SK-N-SH (cell line): ENCODE results near the gene PDPK1. TPM values are rescaled to one million over a fixed set of nuclear protein-coding genes. Genes with fewer than 3 reads are reported as not detected.

ENCODE experiments used
- CTCF ChIA-PET: fragments of 300-600, 350-600 bp; formaldehyde crosslinking; extraction: SDS; loops from one replicate; lab custom pipeline; 2021; lab: Yijun Ruan, JAX
- POLR2A ChIA-PET: fragments of 350-600 bp; sonication (Branson Sonifier 250); formaldehyde crosslinking; extraction: SDS; loops from one replicate; lab custom pipeline; 2020; ENCODE audit warnings: antibody characterized with exemption, inconsistent platforms; lab: Yijun Ruan, JAX
- DNase-seq: peaks from one replicate; pipeline ENCODE4 v3.0.0; 2012
- H2AFZ ChIP-seq: fragments of 200-600 bp; sonication (generic); 2 replicates; pipeline ENCODE4 v1.8.1; 2016; ENCODE audit warnings: antibody characterized with exemption, mild to moderate bottlenecking, low read depth
- H3F3A ChIP-seq: fragments of 200-600 bp; sonication (generic); replicated peaks from 2 replicates; pipeline ENCODE3; 2016; ENCODE audit warnings: antibody characterized with exemption, mild to moderate bottlenecking; ENCODE audit not compliant: insufficient read depth
- H3K27ac ChIP-seq, 2 experiments: fragments of 200-500 bp in 1 of 2; fragments of 200-600 bp in 1 of 2; sonication (Bioruptor generic) in 1 of 2; sonication (generic), shearing (Covaris generic) in 1 of 2; 2 replicates each; pipeline versions ENCODE4 v1.5.1 to v1.6.1; 2014 to 2016; ENCODE audit warnings: low read depth in 2 of 2, inconsistent platforms in 1 of 2, low read length in 1 of 2, mild to moderate bottlenecking in 1 of 2, mixed read lengths in 1 of 2
- H3K27me3 ChIP-seq: fragments of 200-600 bp; sonication (generic), shearing (Covaris generic); 2 replicates; pipeline ENCODE4 v1.6.1; 2016; ENCODE audit warnings: mixed run types; ENCODE audit not compliant: insufficient read depth
- H3K36me3 ChIP-seq, 2 experiments: fragments of 200-500 bp in 1 of 2; fragments of 200-600 bp in 1 of 2; sonication (Bioruptor generic) in 1 of 2; sonication (generic) in 1 of 2; replicated peaks in 1 of 2; 2 replicates each; pipeline versions ENCODE3 to v1.5.1; 2014 to 2016; ENCODE audit warnings: low read length in 1 of 2, mild to moderate bottlenecking in 1 of 2; ENCODE audit not compliant: insufficient read depth in 2 of 2, control insufficient read depth in 1 of 2
- H3K4me1 ChIP-seq, 2 experiments: fragments of 200-500 bp in 1 of 2; fragments of 200-600 bp in 1 of 2; sonication (Bioruptor generic) in 1 of 2; sonication (generic), shearing (Covaris generic) in 1 of 2; 2 replicates each; pipeline versions ENCODE4 v1.5.1 to v1.6.1; 2014 to 2016; ENCODE audit warnings: low read depth in 1 of 2, low read length in 1 of 2, mixed run types in 1 of 2; ENCODE audit not compliant: insufficient read depth in 2 of 2, control insufficient read depth in 1 of 2
- H3K4me2 ChIP-seq: fragments of 200-600 bp; sonication (generic), shearing (Covaris generic); 2 replicates; pipeline ENCODE4 v1.6.1; 2017; ENCODE audit warnings: mixed run types
- H3K4me3 ChIP-seq, 2 experiments: fragments of 200-500 bp in 1 of 2; fragments of 200-600 bp in 1 of 2; sonication (Bioruptor generic) in 1 of 2; sonication (generic), shearing (Covaris generic) in 1 of 2; 2 replicates each; pipeline versions ENCODE4 v1.5.1 to v1.8.1; 2014 to 2016; ENCODE audit warnings: low read depth in 2 of 2, inconsistent platforms in 1 of 2, low read length in 1 of 2, mild to moderate bottlenecking in 1 of 2, mixed read lengths in 1 of 2, moderate library complexity in 1 of 2
- H3K79me2 ChIP-seq: fragments of 200-600 bp; sonication (generic); 2 replicates; pipeline ENCODE4 v1.8.1; 2017; ENCODE audit warnings: mild to moderate bottlenecking; ENCODE audit not compliant: insufficient read depth
- H3K9ac ChIP-seq: fragments of 200-600 bp; sonication (generic); 2 replicates; pipeline ENCODE4 v1.6.1; 2017; ENCODE audit warnings: mixed run types
- H3K9me2 ChIP-seq: fragments of 200-600 bp; sonication (generic); 2 replicates; pipeline ENCODE4 v1.6.1; 2017; ENCODE audit warnings: mixed run types
- H3K9me3 ChIP-seq: fragments of 200-600 bp; sonication (generic); 2 replicates; pipeline ENCODE4 v1.6.1; 2017; ENCODE audit warnings: mixed run types, mild to moderate bottlenecking, moderate library complexity
- H4K20me1 ChIP-seq: fragments of 200-600 bp; sonication (generic); 2 replicates; pipeline ENCODE4 v1.6.1; 2017; ENCODE audit warnings: mild to moderate bottlenecking, mixed run types; ENCODE audit not compliant: insufficient read depth
- CHD2 ChIP-seq: fragments of 150-350 bp; IDR thresholded peaks from 2 replicates; pipeline ENCODE4 v1.6.1; 2018; ENCODE audit warnings: low read length; ENCODE audit not compliant: partially characterized antibody
- EP300 ChIP-seq, 2 experiments: IDR thresholded peaks; 2 replicates each; pipeline versions ENCODE4 v1.4.0 to v1.6.1; 2012; ENCODE audit warnings: borderline replicate concordance in 1 of 2, low read depth in 1 of 2, low read length in 1 of 2
- EZH2phosphoT487 ChIP-seq: fragments of 200-600 bp; sonication (generic); IDR thresholded peaks from 2 replicates; pipeline ENCODE4 v1.6.1; 2017; ENCODE audit warnings: low read depth, mixed run types, mild to moderate bottlenecking, antibody characterized with exemption, moderate library complexity, borderline replicate concordance
- FOXM1 ChIP-seq: IDR thresholded peaks from 2 replicates; pipeline ENCODE4 v1.4.0; 2012; ENCODE audit warnings: low read depth, mild to moderate bottlenecking
- GABPA ChIP-seq: IDR thresholded peaks from 2 replicates; pipeline ENCODE4 v1.4.0; 2012; ENCODE audit warnings: low read depth, mild to moderate bottlenecking
- IRF3 ChIP-seq: fragments of 150-350 bp; IDR thresholded peaks from 2 replicates; pipeline ENCODE4 v1.6.1; 2016; ENCODE audit warnings: mild to moderate bottlenecking, low read depth, low read length
- JUND ChIP-seq: IDR thresholded peaks from 2 replicates; pipeline ENCODE4 v1.4.0; 2012
- MAX ChIP-seq: IDR thresholded peaks from 2 replicates; pipeline ENCODE4 v1.4.0; 2012; ENCODE audit warnings: low read depth
- MEF2A ChIP-seq: IDR thresholded peaks from 2 replicates; pipeline ENCODE4 v1.4.0; 2012; ENCODE audit warnings: low read depth, borderline replicate concordance
- NFIC ChIP-seq: IDR thresholded peaks from 2 replicates; pipeline ENCODE4 v1.4.0; 2012; ENCODE audit warnings: borderline replicate concordance
- PBX3 ChIP-seq: IDR thresholded peaks from 2 replicates; pipeline ENCODE4; 2012
- TEAD4 ChIP-seq: IDR thresholded peaks from 2 replicates; pipeline ENCODE4 v1.4.0; 2012; ENCODE audit warnings: mild to moderate bottlenecking, borderline replicate concordance; ENCODE audit not compliant: insufficient read depth
- YY1 ChIP-seq: IDR thresholded peaks from 2 replicates; pipeline ENCODE4 v1.4.0; 2012; ENCODE audit warnings: low read depth, mild to moderate bottlenecking
- ZBTB33 ChIP-seq: IDR thresholded peaks from 2 replicates; pipeline ENCODE4 v1.4.0; 2012; ENCODE audit warnings: low read depth, borderline replicate concordance
- WGBS: methylation state at CpG from one replicate; pipeline ENCODE4 v1.1.6; 2017; ENCODE audit warnings: low lambda C conversion rate; 5-methylcytosine and 5-hydroxymethylcytosine counted together
- polyA plus RNA-seq, 3 experiments: library from polyadenylated mRNA; depleted of rRNA; stranded (reverse); fragments of >200 nt; gene quantifications; 2 replicates each; pipeline ENCODE4 v1.2.3, GENCODE V29; 2012

The PDPK1 gene
- polyA plus RNA-seq, 1 of the 3 experiments (the other 2 are of a cell fraction): 22.0 TPM

DNA sequence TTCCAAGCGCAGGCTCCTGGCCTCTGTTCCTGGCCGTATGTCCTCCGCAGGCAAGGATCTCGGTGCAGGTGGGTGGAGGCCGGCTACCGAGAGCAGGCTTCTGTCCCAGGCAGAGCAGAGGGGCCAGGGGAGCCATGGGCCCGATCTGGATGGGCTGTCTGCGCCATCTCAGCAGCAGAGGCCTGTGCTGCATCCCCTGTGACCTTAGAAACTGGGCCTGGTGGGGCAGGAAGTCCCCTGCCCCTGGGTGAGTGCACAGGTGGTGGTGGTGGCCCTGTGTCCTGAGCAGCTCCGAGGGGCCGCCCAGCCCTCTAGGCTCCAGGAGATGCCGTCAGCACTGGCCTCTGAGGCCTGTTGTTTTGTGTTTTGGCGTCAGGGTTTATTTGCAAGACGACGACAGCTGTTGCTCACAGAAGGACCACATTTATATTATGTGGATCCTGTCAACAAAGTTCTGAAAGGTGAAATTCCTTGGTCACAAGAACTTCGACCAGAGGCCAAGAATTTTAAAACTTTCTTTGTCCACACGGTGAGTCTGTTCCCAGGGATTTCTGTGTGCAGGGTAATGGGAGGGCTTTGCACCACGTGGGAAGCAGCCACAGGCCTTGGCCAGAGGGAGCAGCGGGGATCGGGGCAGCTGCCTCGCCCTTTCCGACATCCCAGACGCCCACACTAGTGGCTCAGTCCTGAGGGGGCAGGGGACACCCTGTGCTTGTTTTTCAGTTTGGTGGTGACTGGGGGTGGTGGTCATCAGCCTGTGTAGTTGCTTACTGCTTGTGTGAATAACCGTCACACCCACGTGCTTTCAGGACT lies 59.1 kb downstream of the PDPK1 start (continued):
- TF ChIP-seq ZBTB33 (no peak), TEAD4 (no peak), MEF2A (no peak), EZH2phosphoT487 (no peak), YY1 (no peak), IRF3 (no peak)

- TF ChIP-seq NFIC (no peak), EP300 (IDR thresholded peaks at IDR 0.05; ENCODE audit: borderline replicate concordance in 1 of 2, low read depth in 1 of 2, low read length in 1 of 2) (no peak), FOXM1 (no peak), IRF3 (no peak), MAX (no peak), CHD2 (no peak), GABPA (no peak), EZH2phosphoT487 (no peak), PBX3 (no peak), JUND (no peak)
- TF ChIP-seq, all 33 proteins: peak for 0
These were observed 59.7 kb downstream of the PDPK1 start for GRCh38 chr16:2597560-2597902.

More at GRCh38 chr16:2597560-2597902, 59.7 kb downstream of the PDPK1 start:
- ChIA-PET POLR2A (no interaction called here), CTCF (no interaction called here)
- Histone ChIP-seq H3K36me3 (peaks cover 1 to 33% of the 10 kb centered on the region in 2 experiments), H3F3A (peaks cover 3% of the 10 kb centered on the region), H3K4me3 (no peak overlapping the region), H3K4me1 (no peaks in the 10 kb centered on the region), H3K9ac (no peak overlapping the region), H3K4me2 (no peak overlapping the region), H4K20me1 (0 out of 2 replicates have a peak, but pooled peaks cover 4% of the 10 kb centered on the region), H3K9me2 (no peaks in the 10 kb centered on the region), H3K27ac (no peak overlapping the region), H2AFZ (no peak overlapping the region), H3K9me3 (no peaks in the 10 kb centered on the region), H3K27me3 (no peaks in the 10 kb centered on the region), H3K79me2 (peaks cover 17% of the 10 kb centered on the region; the same call in 1 of the 2 replicates)
- DNase-seq: no peak
- 95% methylated on average over 22 of the region's 22 CpGs for WGBS
